LHCN-M2 (cell line): ENCODE results near the gene HSPBP1. TPM values are rescaled to one million over a fixed set of nuclear protein-coding genes. Genes with fewer than 3 reads are reported as not detected.
"Not testable (repeated sequence)": the region's sequence is repeated elsewhere in the genome, so short reads cannot be mapped to it uniquely, and the experiment has no call there.

Source experiments
- DNase-seq: peaks from one replicate; pipeline ENCODE4 v3.0.0-alpha.2; 2012; ENCODE audit warnings: low read depth
- total RNA-seq: library from RNA; depleted of rRNA; stranded (reverse); fragments of >200 nt; gene quantifications from 2 replicates; pipeline ENCODE4 v1.2.3, GENCODE V29; 2014

The HSPBP1 gene
- total RNA-seq, 1 experiment from 2014 or later, result 49.8 TPM

- DNase-seq, result no peak
These were observed 40.9 kb downstream of the HSPBP1 start for GRCh38 chr19:55239004-55239403.

- DNase-seq, result no peak
These were observed 41.9 kb downstream of the HSPBP1 start for GRCh38 chr19:55238030-55238429.

GRCh38 chr19:55232986-55233385 lies 46.9 kb downstream of the HSPBP1 start:
- DNase-seq, result no peak

GRCh38 chr19:55232286-55232602 lies 47.7 kb downstream of the HSPBP1 start:
- no peak for DNase-seq

- DNase-seq, result no peak
These were observed 48.3 kb downstream of the HSPBP1 start for GRCh38 chr19:55231391-55232285.

- DNase-seq, result no peak
These were observed 49.1 kb downstream of the HSPBP1 start for GRCh38 chr19:55230780-55231179.

GRCh38 chr19:55230329-55230728 lies 49.6 kb downstream of the HSPBP1 start:
- no peak for DNase-seq

- DNase-seq, result no peak
These were observed 50.1 kb downstream of the HSPBP1 start for GRCh38 chr19:55229789-55230182.

GRCh38 chr19:55229145-55229788 lies 50.6 kb downstream of the HSPBP1 start:
- DNase-seq, result no peak

- DNase-seq, result no peak
These were observed 51.4 kb downstream of the HSPBP1 start, which contains the start of gene TMEM86B for GRCh38 chr19:55228403-55229031. TMEM86B (minus strand) TSS chr19:55228763; CDS start chr19:55228741, 22 bp downstream.

GRCh38 chr19:55228015-55228391 lies 51.9 kb downstream of the HSPBP1 start:
- no peak for DNase-seq

- DNase-seq, result no peak
These were observed 52.5 kb downstream of the HSPBP1 start for GRCh38 chr19:55227241-55228014.

GRCh38 chr19:55226788-55227187 lies 53.1 kb downstream of the HSPBP1 start:
- no peak for DNase-seq

- no peak for DNase-seq
These were observed 53.6 kb downstream of the HSPBP1 start for GRCh38 chr19:55226273-55226672.

- DNase-seq, result no peak
These were observed 54.4 kb downstream of the HSPBP1 start for GRCh38 chr19:55225415-55225958.

GRCh38 chr19:55224679-55225414 lies 55.1 kb downstream of the HSPBP1 start:
- DNase-seq, result not testable (repeated sequence)

GRCh38 chr19:55224038-55224665 lies 55.8 kb downstream of the HSPBP1 start:
- no peak for DNase-seq

- no peak for DNase-seq
These were observed 56.4 kb downstream of the HSPBP1 start for GRCh38 chr19:55223291-55224037.

GRCh38 chr19:55220525-55220924 lies 59.4 kb downstream of the HSPBP1 start:
- DNase-seq, result no peak
